ENCODE measurements around the gene EHD1. TPM values are rescaled to one million over a fixed set of nuclear protein-coding genes. Genes with fewer than 3 reads are reported as not detected.
A peak's percentile ranks its signal among the peaks of the same experiment; 100 is the strongest.

Gene EHD1
- total RNA-seq (2012; rRNA removed), result 107 and 125 TPM in 2 replicates
- 209 and 216 TPM in 2 replicates for polyA plus RNA-seq (2012; rRNA removed)
- 259 and 358 TPM in 2 replicates for polyA plus RNA-seq (2012; cell fraction: cytosol; rRNA removed)
- polyA plus RNA-seq (2012; cell fraction: nucleus; rRNA removed; ENCODE audit: low replicate concordance), result 267 and 410 TPM in 2 replicates
- percentile 86 among the genes with signal in this experiment for Bru-seq, nascent RNA
- percentile 76 among the genes with signal in this experiment for BruChase-seq, experiment 1, labeled RNA remaining after a 6-hour chase
- BruChase-seq, experiment 2, labeled RNA remaining after a 2-hour chase, result percentile 76 among the genes with signal in this experiment
- long read RNA-seq, full-length matches to known transcripts, result 26 of 115 reads
- long read RNA-seq, partial matches to known transcripts, result 10 of 115 reads
- long read RNA-seq, other reads (novel, unspliced or antisense), result 79 of 115 reads

- intact Hi-C loops (cut with micrococcal nuclease), result loop anchor here (1.0 to 2.0 kb wide), 2 partner anchors 8 to 14 kb away; no protein-coding TSS in a partner anchor
- BruUV-seq (replicated peaks), result no TSS peak
- Histone ChIP-seq H3K23ac (ENCODE audit: low read depth, low read length) (peak within 1 kb of the TSS; percentile 93), H2BK15ac (ENCODE audit: low read depth, low read length) (peak within 1 kb of the TSS; percentile 24; the same call in 1 of the 3 replicates), H3K56ac (ENCODE audit: extremely low read depth, insufficient read depth, low read length) (peak within 1 kb of the TSS; percentile 88), H2AK5ac (ENCODE audit: low read depth, low read length) (peak within 1 kb of the TSS; percentile 96), H3K27ac (ENCODE audit: insufficient read depth, low read length) (peak within 1 kb of the TSS; percentile 84), H3K4me3 (ENCODE audit: insufficient read depth, low read depth, low read length) (peak within 1 kb of the TSS; percentile 95), H3K9me3 (ENCODE audit: control insufficient read depth, insufficient read depth, low read length) (no peaks in the 10 kb centered on the region), H3K9me1 (ENCODE audit: insufficient read depth, low read length) (peaks cover 19% of the 10 kb centered on the region; the same call in 1 of the 2 replicates), H4K8ac (ENCODE audit: low read depth in 2 of 2, low read length in 2 of 2) (peak within 1 kb of the TSS; percentile 49 to 93), H4K20me1 (ENCODE audit: insufficient read depth, low read length) (peaks cover 37% of the 10 kb centered on the region), H3K14ac (replicated peaks; ENCODE audit: low read depth, low read length) (peak within 1 kb of the TSS; percentile 95), H2BK5ac (ENCODE audit: low read depth, low read length, poor library complexity, severe bottlenecking) (peak within 1 kb of the TSS; percentile 90), H3K4ac (ENCODE audit: low read depth, low read length) (peak within 1 kb of the TSS; percentile 96), H3K18ac (ENCODE audit: low read depth, low read length) (peak within 1 kb of the TSS; percentile 63), H4K5ac (ENCODE audit: low read depth, low read length) (peak within 1 kb of the TSS; percentile 65), H3K9ac (ENCODE audit: low read depth, low read length) (peak within 1 kb of the TSS; percentile 94), H2AFZ (replicated peaks; ENCODE audit: low read length, poor library complexity) (peak within 1 kb of the TSS; percentile 93), H2AK9ac (replicated peaks; ENCODE audit: low read depth, low read length, poor library complexity) (peak within 1 kb of the TSS; percentile 99), H3K4me2 (ENCODE audit: low read depth, low read length) (peak within 1 kb of the TSS; percentile 94), H3K27me3 (ENCODE audit: control insufficient read depth, insufficient read depth, low read length) (no peaks in the 10 kb centered on the region), H3K36me3 (ENCODE audit: control insufficient read depth, insufficient read depth, low read length) (peaks cover 14% of the 10 kb centered on the region), H2BK120ac (ENCODE audit: low read depth, low read length) (peak within 1 kb of the TSS; percentile 61), H3K4me1 (ENCODE audit: control insufficient read depth, insufficient read depth, low read length) (peaks cover 15% of the 10 kb centered on the region), H4K91ac (ENCODE audit: insufficient read depth, low read depth, low read length) (peak within 1 kb of the TSS; percentile 87), H2BK20ac (ENCODE audit: low read depth, low read length) (peak within 1 kb of the TSS; percentile 49; the same call in 1 of the 2 replicates), H3K79me1 (ENCODE audit: low read depth in 1 of 2, low read length in 2 of 2) (peaks cover 6 to 40% of the 10 kb centered on the region in 2 experiments; a peak in 3 of 4 replicates)
- peak; percentile 96 for DNase-seq
- in situ Hi-C loops (cut with MboI; ENCODE audit: low sequenced_read_pairs), result no loop called here
- peak; percentile 93 for ATAC-seq (ENCODE audit: low read depth)
- WGBS, 2 experiments (ENCODE audit: extremely low coverage in 2 of 2, insufficient read length in 1 of 2), result 0% methylated on average over 8 of the region's 75 CpGs; no CpG with 5 or more reads in 1 of the 2 experiments
- dilution Hi-C loops (cut with HindIII; ENCODE audit: low sequenced_read_pairs, unreplicated experiment), result no loop called here
- ChIA-PET POLR2A (ENCODE audit: unreplicated experiment) (interaction anchor here (1.5 kb wide), 1 partner anchor 30 kb away, joined by 6 read pairs; no protein-coding TSS in a partner anchor), CTCF (interaction anchor here (0.6 to 2.0 kb wide), 4 partner anchors 10 to 253 kb away, joined by 3 to 12 read pairs (median 4); no protein-coding TSS in a partner anchor)
- TF ChIP-seq FOS (IDR thresholded peaks at IDR 0.05; ENCODE audit: low read depth, low read length) (no peak), CHD1 (IDR thresholded peaks at IDR 0.05; ENCODE audit: low read depth, low read length) (no peak), SMC3 (IDR thresholded peaks at IDR 0.05; ENCODE audit: low read depth, low read length) (peak; percentile 48), MAFK (IDR thresholded peaks at IDR 0.05; ENCODE audit: low read depth, low read length) (no peak), RAD21 (IDR thresholded peaks at IDR 0.05; ENCODE audit: low read length) (peak; percentile 43), CEBPB (IDR thresholded peaks at IDR 0.05; ENCODE audit: low read depth, low read length) (no peak), USF2 (IDR thresholded peaks at IDR 0.05; ENCODE audit: low read depth, low read length) (no peak), RFX5 (IDR thresholded peaks at IDR 0.05; ENCODE audit: low read depth, low read length) (no peak), NFE2L2 (IDR thresholded peaks at IDR 0.05; ENCODE audit: low read depth, low read length) (peak; percentile 37; the same call in 1 of the 2 replicates), MAZ (IDR thresholded peaks at IDR 0.05; ENCODE audit: borderline replicate concordance, low read depth, low read length) (peak; percentile 96), CTCF (conservative IDR thresholded peaks at IDR 0.05; ENCODE audit: low read depth, low read length) (peak; percentile 80), RCOR1 (IDR thresholded peaks at IDR 0.05; ENCODE audit: insufficient replicate concordance, low read length) (peak; percentile 96), BHLHE40 (IDR thresholded peaks at IDR 0.05; ENCODE audit: low read depth, low read length) (peak; percentile 71)
Observed at GRCh38 chr11:64878494-64879243, at the start of gene EHD1. EHD1 (minus strand) TSS chr11:64878621; CDS start chr11:64878464, 157 bp downstream.

All from IMR-90 (cell line).